ENCODE data around the gene TEX26.

Gene TEX26

DNA sequence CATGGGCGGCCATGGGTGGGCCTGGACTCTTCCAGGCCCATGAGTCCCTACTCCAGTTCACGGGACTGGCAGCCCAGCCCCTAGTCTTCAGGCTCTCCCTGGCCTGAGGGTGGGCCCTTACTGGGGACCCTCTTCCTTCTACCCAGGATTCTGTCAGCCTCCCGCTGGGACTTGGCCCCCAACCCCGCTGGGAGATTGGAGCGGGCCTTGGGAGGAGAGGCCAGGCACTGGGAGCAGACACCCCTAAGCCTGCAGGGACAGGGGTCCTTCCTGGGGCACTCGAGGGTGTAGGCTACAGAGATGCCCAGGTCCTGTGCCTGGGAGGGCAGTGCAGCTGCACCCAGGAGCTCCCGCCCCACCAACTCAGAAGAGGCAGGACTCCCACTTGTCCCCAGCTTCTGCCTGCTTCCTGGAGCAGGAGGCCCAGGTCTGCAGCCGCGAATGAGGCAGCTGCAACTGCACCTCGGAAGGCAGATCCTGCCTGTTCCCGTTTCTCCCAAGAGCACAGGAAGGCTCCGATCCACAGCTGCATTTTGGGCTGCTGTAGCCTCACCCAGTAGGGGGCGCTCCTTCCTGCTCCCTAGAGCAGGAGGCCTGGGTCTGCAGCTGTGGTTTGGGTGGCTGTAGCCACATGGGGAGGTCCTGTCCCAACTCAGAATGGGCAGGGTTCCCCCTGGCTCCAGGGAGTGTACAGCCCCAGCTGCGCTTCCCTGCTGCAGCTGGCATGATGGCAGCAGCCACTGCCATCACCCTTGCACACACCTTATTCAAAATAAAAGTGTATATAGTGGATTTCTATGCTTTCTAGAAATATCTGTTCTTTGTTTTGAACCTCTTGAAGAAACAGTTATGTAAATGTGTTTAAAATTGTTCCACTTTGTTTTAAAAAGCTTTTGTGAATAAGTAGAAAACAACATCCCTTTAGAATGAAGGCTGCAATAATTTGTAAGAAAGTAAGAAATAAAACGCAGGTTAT is 46.8 kb downstream of the TEX26 start:
- no peak for DNase-seq

DNA sequence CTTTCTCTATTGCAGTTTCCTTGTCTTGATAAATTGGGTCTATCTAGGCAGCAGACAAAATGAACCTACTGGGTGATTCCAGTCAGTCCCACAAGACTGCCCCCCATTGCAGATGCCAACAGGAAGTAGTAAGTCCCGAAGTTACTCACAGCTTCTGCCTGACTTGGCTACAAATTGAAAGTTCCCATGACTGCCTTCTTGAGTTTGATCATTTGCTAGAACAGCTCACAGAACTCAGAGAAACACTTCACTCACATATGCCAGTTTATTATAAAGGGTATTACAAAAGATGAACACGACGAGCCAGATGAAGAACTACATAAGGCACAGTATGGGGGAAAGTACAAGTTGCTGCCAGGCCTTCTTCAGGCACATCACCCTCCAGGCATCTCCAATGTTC is 50.0 kb downstream of the TEX26 start:
- no peak for DNase-seq

DNA sequence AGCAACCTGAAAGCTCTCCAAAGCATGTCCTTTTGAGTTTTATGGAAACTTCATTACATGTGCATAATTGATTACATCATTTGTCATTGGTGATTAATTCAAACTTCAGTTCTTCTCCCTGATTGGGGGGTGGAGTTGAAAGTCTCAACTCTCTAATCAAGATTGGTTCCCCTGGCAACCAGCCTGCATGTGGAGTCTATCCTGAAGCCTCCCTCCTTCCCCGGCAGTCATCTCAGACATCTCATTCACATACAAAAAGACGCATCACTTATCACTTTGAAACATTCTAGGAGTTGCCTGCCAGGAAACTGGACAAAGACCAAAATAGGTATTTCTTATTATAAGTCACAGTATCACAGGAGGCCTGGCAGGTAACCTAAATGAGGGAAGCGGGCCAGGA is 50.5 kb downstream of the TEX26 start:
- no peak for DNase-seq

DNA sequence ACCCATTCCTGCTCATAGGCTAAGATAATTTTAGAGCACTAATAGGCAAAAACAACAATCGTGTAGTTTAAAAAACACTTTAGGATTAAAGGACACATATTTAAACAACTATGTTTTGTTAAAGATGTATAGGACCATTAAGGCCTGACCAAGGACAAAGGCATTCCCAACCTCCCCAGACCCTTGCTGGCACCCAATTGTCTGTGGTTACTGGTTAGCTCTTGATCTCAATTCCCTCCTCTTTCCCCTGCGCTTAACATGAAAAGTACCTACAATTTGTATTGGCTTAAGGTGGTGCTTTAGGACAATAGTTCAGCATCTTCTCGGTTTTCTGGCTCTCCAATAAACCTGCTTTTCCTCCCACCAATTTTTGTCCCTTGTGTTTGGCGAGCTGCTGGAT is 51.0 kb downstream of the TEX26 start:
- DNase-seq, result no peak

DNA sequence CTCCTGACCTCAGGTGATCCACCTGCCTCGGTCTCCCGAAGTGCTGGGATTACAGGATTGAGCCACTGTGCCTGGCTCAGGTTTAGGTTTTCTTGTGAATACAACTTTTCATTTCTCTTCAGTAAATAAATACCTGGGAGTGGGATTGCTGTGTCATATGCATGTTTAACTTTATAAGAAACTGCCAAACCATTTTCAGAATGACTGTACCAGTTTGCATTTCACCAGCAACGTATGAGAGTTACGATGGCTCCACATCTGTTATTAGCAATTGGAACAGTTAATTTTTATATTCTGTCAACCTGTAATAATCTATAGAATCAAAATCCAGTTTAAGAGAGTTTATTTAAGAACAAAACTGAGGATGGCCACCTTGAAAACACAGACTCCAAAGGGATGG is 52.2 kb downstream of the TEX26 start:
- DNase-seq, result no peak

DNA sequence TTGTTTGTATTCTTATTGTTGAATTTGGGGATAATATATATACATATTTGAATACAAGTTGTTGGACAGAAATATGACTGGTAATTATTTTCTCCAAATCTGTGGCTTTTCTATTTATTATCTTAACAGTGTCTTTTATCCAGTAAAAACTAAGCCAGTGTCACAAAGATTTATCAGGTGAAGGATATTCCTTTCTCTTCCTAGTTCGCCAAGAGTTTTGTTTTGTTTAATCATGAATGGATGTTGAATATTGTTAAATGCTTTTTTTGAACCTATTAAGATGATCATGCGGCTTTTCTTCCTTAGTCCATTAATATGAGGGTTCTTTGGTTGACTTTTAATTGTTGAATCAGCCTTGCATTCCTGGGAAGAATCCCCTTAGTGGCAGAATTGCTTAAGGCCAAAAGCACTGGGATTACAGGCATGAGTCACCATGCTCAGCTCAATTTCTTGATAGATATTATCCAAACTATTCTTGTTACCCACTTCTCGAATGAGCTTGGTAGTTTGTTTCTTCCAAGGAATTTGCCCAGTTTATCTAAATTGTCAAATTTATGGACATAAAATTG is 53.3 kb downstream of the TEX26 start:
- DNase-seq, result no peak

DNA sequence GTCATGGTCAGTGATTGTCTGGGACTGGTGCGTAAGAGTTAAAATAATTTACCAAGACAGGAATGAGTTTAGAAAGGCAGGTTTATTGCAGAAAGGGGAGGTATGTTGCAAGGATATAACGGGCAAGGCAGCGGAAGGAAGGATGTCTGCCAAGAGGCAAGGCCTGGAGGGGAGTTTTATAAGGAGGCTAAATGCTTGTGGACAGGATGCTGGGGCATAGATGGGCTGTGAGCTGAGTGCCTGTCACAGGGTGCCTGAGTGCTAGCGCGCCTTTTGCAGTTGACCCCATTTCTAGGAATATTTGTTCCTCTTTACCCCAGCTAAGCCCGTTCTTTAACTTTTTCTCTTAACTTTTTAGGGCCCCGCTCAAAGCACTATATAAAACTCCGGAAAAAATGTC is 58.7 kb downstream of the TEX26 start:
- DNase-seq, result no peak

DNA sequence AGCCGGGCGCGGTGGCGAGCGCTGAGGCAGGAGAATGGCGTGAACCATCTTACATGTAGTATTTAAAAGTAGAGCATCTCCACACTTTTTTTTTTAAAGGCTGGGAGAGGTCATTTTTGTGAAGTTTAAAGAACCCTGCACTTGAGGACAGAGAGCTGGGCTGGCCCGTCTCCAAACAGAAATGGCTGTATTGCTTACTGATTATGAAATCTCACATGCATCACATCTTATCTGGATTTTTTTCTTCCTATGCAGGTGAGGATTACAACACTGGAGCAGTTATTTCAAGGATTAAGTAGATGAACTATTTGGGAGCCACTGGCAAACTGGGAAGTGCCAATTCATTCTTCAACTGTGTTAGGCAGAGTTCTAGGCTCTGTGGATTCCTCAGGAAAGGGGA is 59.5 kb downstream of the TEX26 start:
- DNase-seq, result no peak

DNA sequence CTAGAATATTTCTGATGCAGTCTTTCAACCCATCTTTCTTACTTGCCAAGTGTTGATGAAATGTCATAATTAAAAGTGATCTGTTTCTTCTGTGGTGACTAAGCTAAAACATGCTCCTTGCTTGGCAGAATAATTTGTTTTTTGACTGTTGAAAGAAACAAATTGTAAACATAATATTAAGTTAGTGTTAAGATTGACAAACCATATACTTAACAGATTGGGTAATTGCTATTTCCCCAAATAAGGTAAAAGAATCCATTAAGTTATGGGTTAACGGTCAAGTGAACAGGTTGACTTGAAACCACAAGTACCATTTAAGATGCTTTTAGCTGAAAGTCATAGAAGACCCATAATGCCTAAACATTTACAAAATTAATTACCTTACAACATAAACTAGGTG is 62.9 kb downstream of the TEX26 start:
- no peak for DNase-seq

DNA sequence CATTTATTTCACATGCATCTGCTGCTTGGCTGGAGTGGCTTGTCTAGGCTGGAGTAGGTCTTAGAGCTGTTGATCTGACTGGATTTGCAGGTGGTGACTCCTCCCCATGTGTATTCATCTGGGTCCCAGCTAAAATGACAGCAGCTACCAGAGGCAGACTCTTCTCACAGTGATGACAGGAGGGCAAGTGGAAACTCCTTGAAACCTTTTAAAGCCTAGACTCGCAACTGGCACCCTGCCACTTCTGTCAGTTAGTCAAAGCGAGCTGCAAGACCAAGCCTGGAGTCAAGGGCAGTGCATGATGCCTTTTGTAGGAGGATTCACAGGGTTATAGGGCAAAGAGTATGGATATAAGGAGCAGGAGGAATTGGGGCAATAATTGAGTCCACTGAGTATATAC is 65.2 kb downstream of the TEX26 start:
- DNase-seq, result peak; percentile 73

DNA sequence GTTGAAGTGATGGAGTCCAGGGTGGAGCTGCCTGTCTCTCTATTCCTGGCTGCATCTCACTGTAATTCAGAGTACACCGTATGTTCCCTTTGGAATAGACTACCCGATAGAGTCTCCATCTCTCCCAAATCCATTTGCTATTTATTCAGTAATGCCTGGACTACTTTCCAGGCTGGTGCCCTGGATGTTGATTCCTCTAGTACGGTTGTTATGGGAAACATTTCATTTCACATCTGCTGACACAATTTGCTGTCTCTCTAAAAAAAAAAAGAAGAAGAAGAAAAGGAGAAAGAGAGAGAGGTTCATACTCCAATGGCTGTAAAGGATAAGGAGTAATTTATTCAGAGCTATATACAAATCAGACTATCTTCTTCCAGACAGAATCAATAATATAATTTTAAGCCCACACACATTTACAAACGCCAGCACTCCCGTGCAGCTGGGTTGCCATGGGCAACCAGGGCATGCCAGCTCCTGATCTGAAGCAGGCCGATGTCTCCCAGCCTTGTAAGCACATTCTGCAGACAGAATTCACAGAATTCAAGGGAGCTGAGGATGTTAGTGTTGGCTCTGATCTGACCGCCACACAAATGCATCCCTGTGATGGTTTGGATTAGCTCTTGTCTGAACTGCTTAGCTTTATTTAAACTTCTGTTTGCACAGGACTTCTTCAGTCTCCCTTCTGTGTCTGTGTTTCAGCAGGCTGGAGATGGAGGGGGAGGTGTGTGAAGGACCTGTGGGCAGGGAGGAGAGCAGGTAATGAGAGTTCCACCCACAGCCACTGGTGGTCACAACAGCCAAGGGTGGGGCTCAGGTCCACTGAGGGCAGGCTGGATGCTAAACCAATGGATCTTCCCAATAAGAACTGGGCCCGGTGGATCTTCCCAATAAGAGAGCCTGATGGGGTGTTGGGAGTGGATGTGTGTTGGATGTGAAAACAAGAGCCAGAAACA is 66.0 kb downstream of the TEX26 start:
- DNase-seq, result peak; percentile 9

DNA sequence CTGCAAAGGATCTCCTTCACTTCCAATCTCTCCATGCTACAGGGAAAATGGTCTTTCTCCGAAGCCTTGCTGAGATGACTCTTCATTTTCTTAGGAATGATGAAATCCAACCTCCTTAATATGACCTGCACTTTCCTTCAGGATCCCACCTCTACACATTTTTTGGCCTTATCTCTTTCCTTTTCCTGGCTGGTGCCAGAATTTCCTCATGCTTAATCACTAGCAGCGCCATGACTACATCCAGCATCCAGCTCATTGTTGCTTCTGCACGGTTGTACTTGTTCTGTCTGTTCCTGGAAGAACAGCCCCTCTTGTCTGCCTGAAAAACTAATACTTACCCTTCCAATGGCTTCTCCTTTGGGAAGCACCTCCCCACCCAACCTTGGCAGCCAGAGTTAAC is 68.4 kb downstream of the TEX26 start:
- no peak for DNase-seq

DNA sequence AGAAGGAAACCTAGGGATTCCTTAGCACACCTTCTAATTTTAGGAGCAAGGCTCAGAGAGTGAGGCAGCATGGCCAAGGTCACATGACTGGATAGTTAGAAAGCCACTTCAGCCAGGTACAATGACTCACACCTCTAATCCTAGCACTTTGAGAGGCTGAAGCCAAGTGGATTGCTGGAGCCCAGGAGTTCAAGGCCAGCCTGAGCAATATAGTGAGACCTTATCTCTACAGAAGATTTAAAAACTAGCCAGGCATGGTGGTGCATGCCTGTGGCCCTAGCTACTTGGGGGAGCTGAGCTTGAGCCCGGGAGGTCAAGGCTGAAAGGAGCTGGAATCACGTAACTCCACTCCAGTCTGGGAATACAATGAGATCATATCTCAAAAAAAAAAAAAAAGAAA is 69.2 kb downstream of the TEX26 start:
- no peak for DNase-seq

DNA sequence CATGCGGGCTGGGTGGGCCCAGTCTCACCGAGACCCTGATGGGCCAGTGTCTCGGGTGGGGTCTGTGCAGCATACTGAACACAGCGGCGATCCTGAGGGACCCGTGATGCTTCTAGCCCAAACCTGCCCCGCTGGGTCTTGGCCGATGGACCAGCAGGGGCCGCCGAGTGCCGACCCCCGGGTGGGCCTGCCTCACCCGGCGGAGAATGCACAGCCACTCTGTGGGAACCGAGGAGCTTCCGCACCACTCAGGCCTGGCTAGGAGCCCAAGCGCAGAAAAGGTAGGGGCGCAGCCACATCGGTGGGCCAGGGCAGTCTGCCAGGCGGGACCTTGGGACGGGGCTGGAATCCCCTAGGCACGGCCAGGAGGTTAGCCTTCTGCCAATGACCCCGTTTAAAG is 72.6 kb downstream of the TEX26 start:
- DNase-seq, result no peak

DNA sequence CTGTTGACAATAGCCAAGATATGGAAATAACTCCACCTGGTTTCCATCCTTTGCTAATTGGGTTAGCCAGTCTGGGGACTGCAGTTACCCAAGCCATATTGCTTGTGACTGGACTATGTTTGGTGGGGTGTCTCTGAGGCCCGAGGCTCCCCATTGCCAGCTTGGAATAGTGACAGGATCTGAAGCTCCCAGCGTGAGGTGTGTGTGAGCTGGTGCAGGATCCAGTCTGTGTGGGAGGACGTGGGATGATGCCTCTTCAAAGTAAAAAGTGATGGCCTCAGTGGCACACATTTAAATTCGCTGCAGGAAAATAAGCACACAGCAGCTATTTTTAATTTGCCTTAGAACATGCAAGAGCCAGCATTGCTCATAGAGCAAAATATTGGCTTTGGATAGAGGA is 75.0 kb downstream of the TEX26 start:
- DNase-seq, result no peak

DNA sequence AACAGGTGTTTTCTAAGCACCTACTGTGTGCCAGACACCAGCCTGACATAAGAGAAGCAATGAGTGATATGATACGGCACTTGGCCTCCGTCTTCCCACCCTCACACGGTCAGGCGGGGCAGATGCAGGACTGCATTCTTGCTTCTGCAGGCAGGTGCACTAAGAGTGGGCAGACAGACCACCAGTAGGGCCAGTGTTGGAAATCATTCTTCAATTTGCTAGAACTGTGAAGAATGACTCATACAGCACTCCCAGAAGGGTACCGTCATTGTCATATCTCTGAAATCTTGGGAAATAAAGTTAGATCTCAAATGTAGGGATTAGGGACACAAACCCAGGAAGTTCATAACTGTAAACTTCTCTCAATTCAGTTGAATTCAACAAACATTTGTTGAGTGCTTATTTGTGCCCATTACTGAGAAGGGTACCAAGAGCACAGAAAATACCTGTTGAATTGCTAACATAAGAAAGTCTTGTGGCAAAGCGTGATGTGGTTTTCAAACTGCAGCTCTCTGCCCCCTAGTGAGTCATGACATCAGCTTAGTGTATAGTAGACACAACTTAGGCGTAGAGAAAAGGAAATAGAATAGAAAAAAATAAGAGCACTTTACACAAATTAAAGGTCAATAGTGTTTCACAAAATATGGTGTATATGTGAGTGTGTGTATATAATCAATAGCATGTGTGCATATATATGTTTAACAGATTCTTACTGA is 76.1 kb downstream of the TEX26 start:
- no peak for DNase-seq

DNA sequence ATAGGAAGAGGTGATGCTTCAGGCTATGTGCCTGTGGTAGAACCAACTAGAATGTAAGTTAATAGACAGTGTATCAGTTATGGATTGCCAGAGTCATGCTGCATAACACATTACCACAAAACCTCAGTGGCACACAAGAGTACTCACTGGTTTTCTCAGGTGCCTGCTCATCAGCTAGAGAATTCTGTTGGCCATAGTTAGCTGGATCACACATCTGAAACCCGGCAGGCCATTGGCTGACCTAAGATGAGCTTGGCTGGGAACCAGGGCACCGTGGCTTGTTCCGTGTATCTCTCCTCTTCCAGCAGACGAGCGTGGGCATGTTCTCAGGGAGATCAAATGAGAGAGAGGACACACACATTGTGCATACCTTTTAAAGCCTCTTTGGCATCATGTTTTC is 76.7 kb downstream of the TEX26 start:
- no peak for DNase-seq

DNA sequence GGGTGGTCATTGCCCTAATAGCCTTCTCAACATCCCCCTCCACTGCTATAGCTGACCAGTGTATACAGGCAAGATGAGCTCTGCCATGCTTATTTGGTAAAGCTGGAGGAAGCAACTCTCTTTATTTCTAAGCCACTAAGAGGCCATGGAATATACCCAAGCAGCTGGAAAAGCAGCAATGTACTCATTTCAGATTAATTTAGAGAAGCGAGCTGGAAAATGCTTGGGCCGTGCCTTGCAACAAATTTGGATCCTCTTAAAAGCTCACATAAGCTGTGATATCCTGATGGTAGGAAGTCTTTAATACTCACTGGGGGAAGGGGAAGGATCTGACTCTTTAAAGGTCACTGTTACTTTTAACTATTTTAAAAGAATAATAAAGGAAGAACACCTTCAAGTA is 77.8 kb downstream of the TEX26 start:
- no peak for DNase-seq

DNA sequence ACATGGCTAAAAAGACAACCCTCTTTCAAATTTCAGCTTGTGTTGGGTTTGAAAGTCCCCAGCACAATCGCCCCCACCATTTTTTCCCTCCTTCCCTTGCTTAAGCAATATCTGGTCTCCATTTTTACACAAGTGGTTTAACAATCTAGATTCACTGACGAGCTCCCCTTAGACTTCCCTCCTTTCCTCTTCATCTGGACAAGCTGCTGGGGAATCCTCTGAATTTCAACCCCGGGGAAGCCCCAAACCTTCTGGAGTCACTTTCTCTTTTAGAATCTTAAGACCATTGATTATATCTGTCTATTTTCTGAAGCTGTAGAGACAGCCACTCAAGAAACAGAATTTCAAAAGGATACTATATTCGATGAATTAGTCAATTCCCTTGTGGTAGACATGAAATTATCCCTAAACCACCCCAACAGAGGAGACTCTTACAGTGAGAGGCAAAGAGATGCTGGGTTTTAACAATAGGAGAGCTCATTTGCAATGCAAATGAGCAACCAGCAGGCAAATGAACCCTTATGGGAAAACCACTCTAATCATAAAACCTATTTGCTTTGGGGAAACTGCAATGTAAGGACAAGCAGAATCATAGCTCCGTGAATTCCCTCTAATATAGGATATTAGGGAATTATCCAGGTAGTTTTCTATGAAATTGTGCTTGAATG is 78.9 kb downstream of the TEX26 start:
- no peak for DNase-seq

DNA sequence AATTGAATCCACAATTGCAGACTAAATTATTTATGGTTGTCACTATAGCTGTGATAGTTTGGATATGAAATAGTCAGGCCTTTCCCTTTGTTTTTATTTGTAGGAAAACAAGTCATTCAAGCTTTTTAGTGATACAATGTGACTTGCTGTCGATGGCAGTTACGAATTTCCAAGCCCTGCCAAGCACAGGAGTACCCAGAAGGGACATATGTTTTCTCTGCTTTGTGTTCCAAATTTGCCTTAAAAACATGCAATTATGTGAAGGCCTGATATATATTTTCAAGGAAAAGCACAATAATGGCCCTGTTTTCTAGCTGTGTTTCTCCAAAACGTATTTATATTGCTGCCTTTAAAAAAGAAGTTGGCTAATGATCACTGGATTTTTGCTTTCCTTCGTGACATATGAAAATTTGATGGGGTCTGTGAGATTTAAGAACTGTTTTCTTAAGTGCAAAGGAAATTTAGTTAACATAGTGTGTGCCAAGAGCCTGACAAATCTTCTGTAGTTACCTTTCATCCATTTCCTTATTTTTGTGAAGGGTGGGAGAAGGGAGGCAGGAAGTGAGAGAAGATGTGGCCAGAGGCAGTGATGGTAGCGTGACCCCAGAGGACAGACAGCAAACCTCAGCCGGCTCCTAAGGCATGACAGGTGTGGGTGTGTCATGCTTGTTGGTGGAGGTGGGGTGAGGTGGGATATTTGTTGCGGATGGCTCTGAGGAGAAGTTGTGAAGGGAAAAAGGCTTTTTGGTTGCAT is 79.6 kb downstream of the TEX26 start:
- no peak for DNase-seq

DNA sequence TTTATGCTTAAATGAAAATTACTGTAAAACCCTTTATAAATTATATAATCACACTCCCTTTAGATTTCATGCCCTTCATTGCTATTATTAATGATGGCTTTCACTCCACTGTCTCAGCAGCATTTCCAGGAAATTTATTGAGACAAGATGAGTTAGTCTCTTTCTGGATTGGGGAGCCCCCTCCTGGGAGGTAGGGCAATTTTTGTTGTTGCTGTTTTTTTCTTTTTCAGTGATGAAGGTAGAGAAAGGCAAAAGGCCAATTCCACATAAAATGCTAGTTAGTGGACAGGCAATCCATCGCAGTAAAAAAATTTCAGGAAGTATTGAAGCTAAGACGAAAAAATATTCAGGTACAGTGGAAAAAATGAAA is 80.2 kb downstream of the TEX26 start:
- no peak for DNase-seq

DNA sequence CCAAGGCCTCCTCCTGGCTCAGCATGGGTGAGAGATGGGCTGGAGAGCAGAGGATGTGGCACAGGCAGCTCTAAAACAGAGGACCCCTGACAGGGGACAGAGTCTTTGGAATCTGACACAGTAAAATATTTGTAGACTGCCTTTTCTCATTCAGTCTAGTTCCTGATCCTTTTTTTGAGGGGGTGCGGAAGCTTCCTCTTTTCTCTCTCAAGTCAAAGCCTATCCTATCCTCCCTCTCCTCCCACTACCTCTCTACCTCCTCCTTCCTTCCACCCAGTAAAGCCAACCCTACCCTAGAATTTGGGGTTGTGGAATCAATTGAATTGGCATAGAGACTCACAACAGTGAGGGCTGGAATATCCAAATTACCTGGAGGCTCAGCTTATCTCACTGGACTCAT is 82.0 kb downstream of the TEX26 start:
- no peak for DNase-seq

Measured in NCI-H510A treated with DMSO at 0.1 percent for 48 hours (cell line).